ENCODE results near the gene IL4R. TPM values are rescaled to one million over a fixed set of nuclear protein-coding genes. Genes with fewer than 3 reads are reported as not detected.
A peak's percentile ranks its signal among the peaks of the same experiment; 100 is the strongest.

The IL4R gene
- total RNA-seq, 6 experiments from 2014 or later: 38.8 to 147 (median 46.9) TPM

DNA sequence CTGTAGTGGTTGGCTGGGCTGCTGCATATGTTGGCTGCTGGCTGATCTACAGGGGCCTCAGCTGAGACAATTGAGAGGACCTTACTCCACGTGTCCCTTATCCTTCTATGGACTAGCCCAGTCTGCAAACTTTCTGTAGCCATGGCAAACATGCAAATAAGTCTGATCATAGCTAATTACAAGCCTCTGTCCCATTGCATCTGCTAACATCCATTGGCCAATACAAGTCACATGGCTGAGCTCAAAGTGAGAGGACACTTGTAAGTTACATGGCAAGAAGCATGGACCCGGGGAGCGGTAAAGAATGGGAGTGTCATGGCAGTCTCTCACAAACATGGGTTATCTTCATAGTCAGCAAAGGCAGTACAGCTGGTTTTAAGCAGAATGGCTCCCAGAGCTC is 11.6 kb upstream of the IL4R start:
- Histone ChIP-seq H3K27ac (no peak overlapping the region), H3K36me3 (no peaks in the 10 kb centered on the region), H3K4me3 (no peak overlapping the region), H3K9me3 (no peaks in the 10 kb centered on the region), H3K27me3 (no peaks in the 10 kb centered on the region), H3K4me1 (peaks cover 0 to 8% (median 0%) of the 10 kb centered on the region in 4 donors)
- WGBS (ENCODE audit: insufficient coverage, low coverage, low lambda C conversion rate, missing lambda C conversion rate): 85% methylated on average over 3 of the region's 3 CpGs
- ATAC-seq: no peak
- TF ChIP-seq, protein P1, sequence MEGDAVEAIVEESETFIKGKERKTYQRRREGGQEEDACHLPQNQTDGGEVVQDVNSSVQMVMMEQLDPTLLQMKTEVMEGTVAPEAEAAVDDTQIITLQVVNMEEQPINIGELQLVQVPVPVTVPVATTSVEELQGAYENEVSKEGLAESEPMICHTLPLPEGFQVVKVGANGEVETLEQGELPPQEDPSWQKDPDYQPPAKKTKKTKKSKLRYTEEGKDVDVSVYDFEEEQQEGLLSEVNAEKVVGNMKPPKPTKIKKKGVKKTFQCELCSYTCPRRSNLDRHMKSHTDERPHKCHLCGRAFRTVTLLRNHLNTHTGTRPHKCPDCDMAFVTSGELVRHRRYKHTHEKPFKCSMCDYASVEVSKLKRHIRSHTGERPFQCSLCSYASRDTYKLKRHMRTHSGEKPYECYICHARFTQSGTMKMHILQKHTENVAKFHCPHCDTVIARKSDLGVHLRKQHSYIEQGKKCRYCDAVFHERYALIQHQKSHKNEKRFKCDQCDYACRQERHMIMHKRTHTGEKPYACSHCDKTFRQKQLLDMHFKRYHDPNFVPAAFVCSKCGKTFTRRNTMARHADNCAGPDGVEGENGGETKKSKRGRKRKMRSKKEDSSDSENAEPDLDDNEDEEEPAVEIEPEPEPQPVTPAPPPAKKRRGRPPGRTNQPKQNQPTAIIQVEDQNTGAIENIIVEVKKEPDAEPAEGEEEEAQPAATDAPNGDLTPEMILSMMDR (IDR thresholded peaks at IDR 0.05): no peak
- TF ChIP-seq POLR2A (IDR thresholded peaks at IDR 0.05): no peak
- intact Hi-C loops (cut with DNase I): no loop called here
- peak in 1 of 3 donors; percentile 5 for DNase-seq

DNA sequence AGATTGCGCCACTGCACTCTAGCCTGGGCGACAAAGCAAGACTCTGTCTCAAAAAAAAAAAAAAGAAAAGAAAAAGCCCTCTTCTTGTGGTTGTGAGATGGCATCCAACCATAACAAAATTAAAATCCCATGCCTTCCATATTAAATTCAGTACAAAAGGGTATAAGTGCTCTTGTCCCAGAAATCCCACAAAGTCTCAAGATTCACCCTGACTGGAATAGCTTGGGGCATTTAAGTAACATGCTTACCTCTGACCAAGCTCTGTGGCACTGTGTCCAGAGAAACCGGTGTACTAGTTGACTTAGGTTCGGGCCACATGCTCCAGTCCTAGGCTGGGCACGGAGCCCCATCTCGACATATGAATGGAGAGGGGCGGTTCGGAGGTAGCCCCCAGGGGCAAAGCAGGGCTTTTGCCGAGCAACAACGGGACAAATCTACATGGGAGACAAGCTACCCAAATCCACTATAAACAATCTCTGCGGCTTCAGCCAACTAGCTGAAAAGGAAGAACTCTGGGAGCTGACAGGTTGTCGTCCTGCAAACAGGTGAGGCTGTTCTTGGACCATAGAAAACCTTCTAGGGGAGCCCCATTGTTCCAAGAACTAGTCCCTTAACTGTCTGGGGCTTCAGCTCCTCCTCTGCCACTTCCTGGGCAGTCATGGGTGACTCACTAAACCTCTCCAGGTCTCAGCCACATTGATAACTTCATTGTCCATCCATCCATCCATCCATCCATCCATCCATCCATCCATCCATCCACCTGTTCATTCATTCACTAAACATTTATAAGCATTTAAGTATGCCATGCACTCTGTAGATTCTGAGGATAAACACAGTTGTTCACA is 10.3 kb upstream of the IL4R start:
- TF ChIP-seq, protein P1 (IDR thresholded peaks at IDR 0.05): no peak
- no peak for TF ChIP-seq POLR2A (IDR thresholded peaks at IDR 0.05)
- no peaks in the 10 kb centered on the region for H3K9me3 ChIP-seq
- WGBS (ENCODE audit: insufficient coverage, low coverage, low lambda C conversion rate, missing lambda C conversion rate): 85% methylated on average over 10 of the region's 12 CpGs
- H3K27me3 ChIP-seq: no peaks in the 10 kb centered on the region
- no peak overlapping the region for H3K4me3 ChIP-seq
- ATAC-seq (no peak), DNase-seq (peak in 2 of 3 donors; percentile 32 to 39)
- intact Hi-C loops (cut with DNase I): no loop called here
- no peak overlapping the region for H3K27ac ChIP-seq
- H3K36me3 ChIP-seq: no peaks in the 10 kb centered on the region
- peaks cover 0 to 8% (median 0%) of the 10 kb centered on the region in 4 donors for H3K4me1 ChIP-seq

- ATAC-seq (peak; percentile 31 to 75 (median 46)), DNase-seq (peak in 1 of 3 donors; percentile 11)
- H3K9me3 ChIP-seq: no peaks in the 10 kb centered on the region
- no peak overlapping the region for H3K4me3 ChIP-seq
- no peaks in the 10 kb centered on the region for H3K36me3 ChIP-seq
- H3K4me1 ChIP-seq: peaks cover 0 to 8% (median 0%) of the 10 kb centered on the region in 4 donors
- intact Hi-C loops (cut with DNase I): no loop called here
- H3K27ac ChIP-seq: no peak overlapping the region
- H3K27me3 ChIP-seq: no peaks in the 10 kb centered on the region
- TF ChIP-seq POLR2A (IDR thresholded peaks at IDR 0.05): no peak
- TF ChIP-seq, protein P1 (IDR thresholded peaks at IDR 0.05): no peak
- 55% methylated on average over 2 of the region's 2 CpGs for WGBS (ENCODE audit: insufficient coverage, low coverage, low lambda C conversion rate, missing lambda C conversion rate)
Measured at GRCh38 chr16:27304102-27304501, 9.7 kb upstream of the IL4R start.

GRCh38 chr16:27304881-27305745 is 8.7 kb upstream of the IL4R start:
- intact Hi-C loops (cut with DNase I): no loop called here
- H3K9me3 ChIP-seq: no peaks in the 10 kb centered on the region
- 43% methylated on average over 5 of the region's 5 CpGs for WGBS (ENCODE audit: insufficient coverage, low coverage, low lambda C conversion rate, missing lambda C conversion rate)
- no peaks in the 10 kb centered on the region for H3K27me3 ChIP-seq
- H3K4me1 ChIP-seq: peaks cover 0 to 8% (median 0%) of the 10 kb centered on the region in 4 donors
- DNase-seq: peak in 2 of 3 donors; percentile 3 to 31
- H3K4me3 ChIP-seq: no peak overlapping the region
- TF ChIP-seq POLR2A (IDR thresholded peaks at IDR 0.05): no peak
- TF ChIP-seq, protein P1 (IDR thresholded peaks at IDR 0.05): no peak
- no peaks in the 10 kb centered on the region for H3K36me3 ChIP-seq
- ATAC-seq: peak in 3 of 4 donors; percentile 61 to 84 (median 82)
- no peak overlapping the region for H3K27ac ChIP-seq

Data from right lobe of liver (tissue), 6 donors.